Kidney (tissue), 14 donors: ENCODE data around the gene ADIPOR2. TPM values are rescaled to one million over a fixed set of nuclear protein-coding genes. Genes with fewer than 3 reads are reported as not detected.

Source experiments
- DNase-seq, 5 donors: peaks; one replicate each; pipeline ENCODE4 v3.0.0-alpha.2; 2013 to 2020
- FAIRE-seq: peaks from 2 replicates; lab custom pipeline; 2012; peaks lifted over from hg19 to GRCh38; lab: Jason Lieb, UNC
- H3K27ac ChIP-seq, 2 donors: one replicate each; pipeline ENCODE4 v1.7.0; 2013; ENCODE audit warnings: low read depth in 2 of 2, low read length in 2 of 2, inconsistent platforms in 1 of 2
- H3K27me3 ChIP-seq: one replicate; pipeline ENCODE4 v1.7.1; 2013; ENCODE audit warnings: low read length, inconsistent platforms; ENCODE audit not compliant: control insufficient read depth, insufficient read depth
- H3K36me3 ChIP-seq, 3 donors: one replicate each; pipeline versions ENCODE4 v1.7.0 to v1.7.1; 2013; ENCODE audit warnings: low read length in 3 of 3, control low read depth in 1 of 3, inconsistent platforms in 1 of 3; ENCODE audit not compliant: insufficient read depth in 3 of 3, control insufficient read depth in 2 of 3
- H3K4me1 ChIP-seq, 3 donors: one replicate each; pipeline versions ENCODE4 v1.7.0 to v1.7.1; 2013; ENCODE audit warnings: low read length in 3 of 3, inconsistent platforms in 1 of 3, low read depth in 1 of 3; ENCODE audit not compliant: control insufficient read depth in 2 of 3, insufficient read depth in 2 of 3
- H3K4me3 ChIP-seq, 3 donors: one replicate each; pipeline versions ENCODE4 v1.7.0 to v1.8.1; 2013; ENCODE audit warnings: low read length in 3 of 3, control low read depth in 1 of 3, inconsistent platforms in 1 of 3
- H3K9ac ChIP-seq, 3 donors: one replicate each; pipeline versions ENCODE4 v1.7.0 to v1.7.1; 2013; ENCODE audit warnings: low read length in 3 of 3, control low read depth in 1 of 3, inconsistent platforms in 1 of 3
- H3K9me3 ChIP-seq, 3 donors: one replicate each; pipeline versions ENCODE4 v1.7.0 to v1.7.1; 2013; ENCODE audit warnings: low read length in 3 of 3, control low read depth in 1 of 3, inconsistent platforms in 1 of 3; ENCODE audit not compliant: control insufficient read depth in 2 of 3, insufficient read depth in 1 of 3
- CTCF ChIP-seq: IDR thresholded peaks from 3 replicates; pipeline ENCODE4 v1.5.1; 2012; ENCODE audit warnings: mild to moderate bottlenecking, moderate library complexity, borderline replicate concordance; ENCODE audit not compliant: insufficient read depth; ENCODE audit errors: extremely low read depth
- intact Hi-C: fragments of 100-400 bp; cut with DNase I; formaldehyde crosslinking; loops from one replicate; pipeline ENCODE4 v1.11.1; 2022
- polyA plus RNA-seq: library from polyadenylated mRNA; stranded (reverse); fragments of 350-450 nt; fragmentation: Illumina TruSeq; extraction: RNeasy Lipid Tissue Mini Kit (QIAGEN cat#74804); gene quantifications from one replicate; pipeline ENCODE4 v1.2.3, GENCODE V29; 2014; ENCODE audit warnings: low read depth, low replicate concordance; ENCODE audit not compliant: insufficient read depth
- total RNA-seq: library from RNA; stranded (reverse); fragmentation: NEBNext Ultra II Directional; extraction: Animal tissue kit (Norgen Biotek cat#: 25700); gene quantifications from one replicate; pipeline ENCODE4 v1.2.1, GENCODE V29; 2021
- donor health status: control.
- donor health status: control.
- donor health status: control.
- donor health status: control.
- donor health status: control.
- donor health status: DM: yes; HTN: yes; CAD: no.
- donor health status: Normal renal cell carcinoma (clear cell type).

Gene ADIPOR2
- total and polyA plus RNA-seq, 2 donors from 2014 or later, result 26.7 to 50.0 TPM

GRCh38 chr12:1792406-1792805 lies 101.5 kb downstream of the ADIPOR2 start:
- Histone ChIP-seq H3K4me3 (no peak overlapping the region), H3K9ac (no peak overlapping the region), H3K27ac (no peak overlapping the region), H3K4me1 (peaks cover 0 to 18% (median 4%) of the 10 kb centered on the region in 3 donors), H3K27me3 (no peaks in the 10 kb centered on the region), H3K36me3 (peaks cover 0 to 3% (median 0%) of the 10 kb centered on the region in 3 donors), H3K9me3 (no peaks in the 10 kb centered on the region)
- no peak for FAIRE-seq
- peak in 2 of 5 donors; percentile 6 to 27 for DNase-seq
- no peak for TF ChIP-seq CTCF
- intact Hi-C loops, result loop anchor here (5.0 to 10.0 kb wide), 2 partner anchors 140 to 142 kb away; no protein-coding TSS in a partner anchor

GRCh38 chr12:1793426-1794210 lies 102.7 kb downstream of the ADIPOR2 start:
- H3K9me3 ChIP-seq, result no peaks in the 10 kb centered on the region
- TF ChIP-seq CTCF, result no peak
- no peaks in the 10 kb centered on the region for H3K27me3 ChIP-seq
- H3K27ac ChIP-seq, result no peak overlapping the region
- H3K36me3 ChIP-seq, result no peaks in the 10 kb centered on the region
- no peak overlapping the region for H3K4me3 ChIP-seq
- intact Hi-C loops, result loop anchor here (5.0 to 10.0 kb wide), 2 partner anchors 141 kb away; no protein-coding TSS in a partner anchor
- FAIRE-seq (no peak), DNase-seq (peak in 2 of 5 donors; percentile 8 to 35)
- no peak overlapping the region for H3K9ac ChIP-seq
- peaks cover 0 to 18% (median 4%) of the 10 kb centered on the region in 3 donors for H3K4me1 ChIP-seq

DNA sequence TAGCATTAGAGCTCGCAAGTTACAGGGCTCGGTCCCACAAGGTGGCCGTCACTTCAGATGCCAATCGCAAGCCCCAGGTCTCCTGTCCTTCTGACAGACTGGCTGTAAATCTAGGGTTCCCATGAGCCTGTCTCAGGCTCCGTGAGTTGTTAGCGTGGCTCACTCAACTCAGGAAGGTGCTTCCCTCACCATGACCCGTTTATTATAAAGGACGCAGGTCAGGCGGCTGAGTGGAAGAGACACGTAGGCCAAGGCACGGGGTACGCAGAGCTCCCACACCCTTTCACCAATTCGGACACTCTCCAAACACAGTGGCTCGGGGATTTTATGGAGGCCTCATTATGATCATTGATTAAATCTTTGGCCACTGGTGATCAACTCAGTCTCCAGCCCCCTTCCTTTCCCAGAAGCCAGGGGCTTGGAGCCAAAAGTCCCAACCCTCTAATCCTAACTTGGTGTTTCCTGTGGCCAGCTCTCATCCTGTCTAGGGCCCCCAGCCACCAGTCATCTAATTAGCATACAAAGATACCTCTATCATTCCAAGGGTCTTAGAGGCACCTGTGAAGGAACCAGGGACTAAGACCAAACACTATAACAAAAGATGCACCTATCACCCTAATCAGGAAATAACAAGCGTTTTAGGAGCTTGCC lies 103.7 kb downstream of the ADIPOR2 start:
- TF ChIP-seq CTCF, result no peak
- no peaks in the 10 kb centered on the region for H3K9me3 ChIP-seq
- FAIRE-seq, result no peak
- peaks cover 0 to 18% (median 4%) of the 10 kb centered on the region in 3 donors for H3K4me1 ChIP-seq
- H3K9ac ChIP-seq, result no peak overlapping the region
- H3K4me3 ChIP-seq, result no peak overlapping the region
- H3K36me3 ChIP-seq, result no peaks in the 10 kb centered on the region
- H3K27me3 ChIP-seq, result no peaks in the 10 kb centered on the region
- H3K27ac ChIP-seq, result no peak overlapping the region
- peak in 1 of 5 donors; percentile 5 for DNase-seq
- intact Hi-C loops, result loop anchor here (5.0 to 10.0 kb wide), 2 partner anchors 140 to 142 kb away; no protein-coding TSS in a partner anchor
